ENCODE measurements around the gene SPPL2B. TPM values are rescaled to one million over a fixed set of nuclear protein-coding genes. Genes with fewer than 3 reads are reported as not detected.

Gene SPPL2B
- polyA plus RNA-seq, 1 experiment: 9.9 TPM

DNA sequence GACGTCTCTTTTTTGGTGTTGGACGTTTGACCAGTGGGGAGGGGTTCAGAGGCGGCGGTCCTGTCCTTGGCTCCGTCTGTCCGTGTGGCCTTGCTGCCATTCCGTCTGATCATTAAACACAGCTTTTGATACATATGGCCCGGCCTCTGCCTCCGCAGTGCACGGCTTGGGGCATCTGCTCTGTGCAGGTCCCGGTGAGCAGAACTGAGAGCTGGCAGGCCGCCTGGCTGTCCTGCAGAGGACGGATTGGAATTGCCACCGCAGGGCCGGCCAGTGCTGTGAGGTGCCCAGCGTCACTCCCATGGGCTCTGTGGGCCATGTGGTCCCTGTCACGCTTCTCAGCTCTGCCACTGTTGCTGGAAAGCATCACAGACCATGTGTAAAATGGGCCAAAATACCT lies 26.2 kb downstream of the SPPL2B start:
- POLR2A ChIA-PET: interaction anchor here (1.0 kb wide), 1 partner anchor 11 kb away, joined by 3 read pairs; no protein-coding TSS in a partner anchor
- peaks cover 6% of the 10 kb centered on the region; the same call in 1 of the 2 replicates for H3K9me3 ChIP-seq (ENCODE audit: control insufficient read depth, insufficient read depth, low read length)
- no peak overlapping the region for H3K4me3 ChIP-seq (ENCODE audit: low read depth, low read length)
- H3K27ac ChIP-seq (ENCODE audit: low read depth, low read length): no peak overlapping the region
- peaks cover 10% of the 10 kb centered on the region for H3K27me3 ChIP-seq (ENCODE audit: control insufficient read depth, insufficient read depth, low read length)
- no peak for TF ChIP-seq CTCF (IDR thresholded peaks at IDR 0.05; ENCODE audit: low read depth, low read length)
- CTCF ChIA-PET: no interaction called here
- DNase-seq (ENCODE audit: low read depth, low spot score): no peak

GRCh38 chr19:2355168-2356035 lies 26.9 kb downstream of the SPPL2B start:
- POLR2A ChIA-PET: no interaction called here
- Histone ChIP-seq H3K4me3 (ENCODE audit: low read depth, low read length) (no peak overlapping the region), H3K27ac (ENCODE audit: low read depth, low read length) (no peak overlapping the region), H3K27me3 (ENCODE audit: control insufficient read depth, insufficient read depth, low read length) (peaks cover 15% of the 10 kb centered on the region), H3K9me3 (ENCODE audit: control insufficient read depth, insufficient read depth, low read length) (peaks cover 6% of the 10 kb centered on the region; the same call in 1 of the 2 replicates)
- CTCF ChIA-PET: no interaction called here
- no peak for DNase-seq (ENCODE audit: low read depth, low spot score)
- TF ChIP-seq CTCF (IDR thresholded peaks at IDR 0.05; ENCODE audit: low read depth, low read length): no peak

GRCh38 chr19:2356036-2356646 lies 27.7 kb downstream of the SPPL2B start:
- TF ChIP-seq CTCF (IDR thresholded peaks at IDR 0.05; ENCODE audit: low read depth, low read length): no peak
- ChIA-PET CTCF (no interaction called here), POLR2A (interaction anchor here (0.6 kb wide), 1 partner anchor 10 kb away, joined by 8 read pairs; no protein-coding TSS in a partner anchor)
- DNase-seq (ENCODE audit: low read depth, low spot score): no peak
- Histone ChIP-seq H3K4me3 (ENCODE audit: low read depth, low read length) (no peak overlapping the region), H3K27ac (ENCODE audit: low read depth, low read length) (no peak overlapping the region), H3K27me3 (ENCODE audit: control insufficient read depth, insufficient read depth, low read length) (peaks cover 19% of the 10 kb centered on the region), H3K9me3 (ENCODE audit: control insufficient read depth, insufficient read depth, low read length) (peaks cover 6% of the 10 kb centered on the region; the same call in 1 of the 2 replicates)

DNA sequence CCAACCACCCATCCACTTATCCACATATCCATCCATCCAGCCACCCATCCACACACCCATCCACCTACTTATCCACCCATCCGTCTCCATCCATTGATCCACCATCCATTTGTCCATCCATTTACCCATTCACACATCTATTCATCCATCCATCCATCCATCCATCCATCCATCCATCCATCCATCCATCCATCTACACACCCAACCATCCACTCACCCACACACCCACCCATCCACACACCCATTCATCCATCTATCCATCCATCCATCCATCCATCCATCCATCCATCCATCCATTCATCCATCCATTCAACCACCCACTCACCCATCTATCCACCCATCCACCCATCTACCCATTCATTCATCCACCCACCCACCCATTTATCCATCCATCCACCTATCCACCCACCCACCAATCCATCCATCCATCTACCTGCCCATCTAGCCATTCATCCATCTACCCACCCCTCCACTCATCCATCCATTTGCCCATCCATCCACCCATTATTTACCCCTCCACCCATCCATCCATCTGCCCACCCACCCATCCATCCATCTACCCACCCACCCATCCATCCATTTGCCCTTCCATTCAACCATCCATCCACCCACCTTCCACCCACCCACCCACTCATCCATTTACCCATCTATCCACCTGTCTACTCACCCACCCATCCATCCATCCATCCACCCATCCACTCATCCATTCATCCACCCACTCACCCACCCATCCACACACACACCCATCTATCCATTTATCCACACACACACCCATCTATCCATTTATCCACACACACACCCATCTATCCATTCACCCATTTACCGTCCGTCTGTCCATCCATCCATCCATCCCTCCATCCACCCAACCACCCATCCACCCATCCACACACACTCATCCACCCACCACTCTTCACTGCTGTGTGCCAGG lies 29.1 kb downstream of the SPPL2B start:
- H3K9me3 ChIP-seq (ENCODE audit: control insufficient read depth, insufficient read depth, low read length): peaks cover 8% of the 10 kb centered on the region; the same call in 1 of the 2 replicates
- ChIA-PET POLR2A (no interaction called here), CTCF (no interaction called here)
- no peak overlapping the region for H3K27ac ChIP-seq (ENCODE audit: low read depth, low read length)
- H3K4me3 ChIP-seq (ENCODE audit: low read depth, low read length): no peak overlapping the region
- no peak for TF ChIP-seq CTCF (IDR thresholded peaks at IDR 0.05; ENCODE audit: low read depth, low read length)
- peaks cover 21% of the 10 kb centered on the region for H3K27me3 ChIP-seq (ENCODE audit: control insufficient read depth, insufficient read depth, low read length)
- no peak for DNase-seq (ENCODE audit: low read depth, low spot score)
